Pancreas (tissue), 10 donors: ENCODE data around the gene GLI1. TPM values are rescaled to one million over a fixed set of nuclear protein-coding genes. Genes with fewer than 3 reads are reported as not detected.
"Not testable (repeated sequence)": the region's sequence is repeated elsewhere in the genome, so short reads cannot be mapped to it uniquely, and the experiment has no call there.

Source experiments
- ATAC-seq, 4 donors: fragments of 200-7000 bp; cut with Tn5 transposase; one replicate each; pipeline versions ENCODE4 v1.8.0 to v1.9.1; 2020; ENCODE audit warnings: mild to moderate bottlenecking in 4 of 4, moderate library complexity in 4 of 4
- DNase-seq, 6 donors: peaks; one replicate each; pipeline ENCODE4 v3.0.0-alpha.2; 2020
- FAIRE-seq: peaks from 2 replicates; lab custom pipeline; 2012; peaks lifted over from hg19 to GRCh38; lab: Jason Lieb, UNC
- H3K27ac ChIP-seq, 4 donors: fragments of 200-600 bp; sonication (generic); 1 replicate in 3 of 4; 2 replicates in 1 of 4; pipeline versions ENCODE4 v1.5.0 to v1.8.0; 2020
- H3K27me3 ChIP-seq, 4 donors: fragments of 200-600 bp; one replicate each; pipeline ENCODE4 v1.8.0; 2021
- H3K36me3 ChIP-seq, 3 donors: fragments of 200-600 bp; sonication (generic) in 1 of 3; one replicate each; pipeline versions ENCODE4 v1.5.0 to v1.8.0; 2020 to 2021
- H3K4me1 ChIP-seq, 3 donors: fragments of 200-600 bp; one replicate each; pipeline ENCODE4 v1.8.0; 2021
- H3K4me3 ChIP-seq, 4 donors: fragments of 200-600 bp; sonication (generic) in 2 of 4; one replicate each; pipeline versions ENCODE4 v1.5.0 to v1.8.0; 2020 to 2021
- H3K9me3 ChIP-seq, 4 donors: fragments of 200-600 bp; one replicate each; pipeline ENCODE4 v1.8.0; 2021
- WGBS, 2 donors: extraction: QIAGEN DNeasy Blood & Tissue Kit; methylation state at CpG; one replicate each; pipeline ENCODE4 v1.1.7; 2013; 5-methylcytosine and 5-hydroxymethylcytosine counted together
- intact Hi-C, 3 donors: fragments of 100-400 bp; cut with DNase I; formaldehyde crosslinking; loops; one replicate each; pipeline versions ENCODE4 v1.11.1 to v1.14.2; 2022
- polyA plus RNA-seq, 2 donors: library from polyadenylated mRNA; stranded (reverse); fragments of 200-250 nt; gene quantifications; one replicate each; pipeline ENCODE4 v1.2.3, GENCODE V29; 2013
- total RNA-seq, 6 donors: library from RNA; stranded (reverse); fragmentation: NEBNext Ultra II Directional in 4 of 6; extraction: Animal tissue kit (Norgen Biotek cat#: 25700) in 4 of 6; gene quantifications; one replicate each; pipeline versions ENCODE4 v1.2.1 to v1.2.4, GENCODE V29; 2021 to 2023
- TF ChIP-seq, protein P1 (sequence below), 4 donors: fragments of 200-600 bp; sonication (generic) in 3 of 4; IDR thresholded peaks; one replicate each; pipeline versions ENCODE4 v1.5.0 to v1.8.0; 2021; ENCODE audit warnings: antibody characterized with exemption in 4 of 4
- donor health status: healthy with polysubstance abuse.
- donor health status: DM: no; HTN: no; CAD: no; lungs with moderate emphysema.
- donor health status: DM: no; HTN: no; CAD: no.
- donor health status: control.
- donor health status: control.
- donor health status: Bipolar disorder and iron deficiency.
- donor health status: DM: yes; HTN: yes; CAD: no.
- donor health status: DM: no; HTN: no; CAD: no.
- donor health status: DM: no; HTN: no; CAD: no.
- donor health status: DM: yes; HTN: yes; CAD: no.

GLI1 gene
- total and polyA plus RNA-seq, 8 donors = 0.06 to 2.2 (median 0.46) TPM; not detected in 2

- H3K9me3 ChIP-seq = no peaks in the 10 kb centered on the region
- DNase-seq = no peak
- TF ChIP-seq, protein P1, sequence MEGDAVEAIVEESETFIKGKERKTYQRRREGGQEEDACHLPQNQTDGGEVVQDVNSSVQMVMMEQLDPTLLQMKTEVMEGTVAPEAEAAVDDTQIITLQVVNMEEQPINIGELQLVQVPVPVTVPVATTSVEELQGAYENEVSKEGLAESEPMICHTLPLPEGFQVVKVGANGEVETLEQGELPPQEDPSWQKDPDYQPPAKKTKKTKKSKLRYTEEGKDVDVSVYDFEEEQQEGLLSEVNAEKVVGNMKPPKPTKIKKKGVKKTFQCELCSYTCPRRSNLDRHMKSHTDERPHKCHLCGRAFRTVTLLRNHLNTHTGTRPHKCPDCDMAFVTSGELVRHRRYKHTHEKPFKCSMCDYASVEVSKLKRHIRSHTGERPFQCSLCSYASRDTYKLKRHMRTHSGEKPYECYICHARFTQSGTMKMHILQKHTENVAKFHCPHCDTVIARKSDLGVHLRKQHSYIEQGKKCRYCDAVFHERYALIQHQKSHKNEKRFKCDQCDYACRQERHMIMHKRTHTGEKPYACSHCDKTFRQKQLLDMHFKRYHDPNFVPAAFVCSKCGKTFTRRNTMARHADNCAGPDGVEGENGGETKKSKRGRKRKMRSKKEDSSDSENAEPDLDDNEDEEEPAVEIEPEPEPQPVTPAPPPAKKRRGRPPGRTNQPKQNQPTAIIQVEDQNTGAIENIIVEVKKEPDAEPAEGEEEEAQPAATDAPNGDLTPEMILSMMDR (IDR thresholded peaks at IDR 0.05) = no peak
- FAIRE-seq = no peak
- H3K36me3 ChIP-seq = no peaks in the 10 kb centered on the region
- no peak overlapping the region for H3K27ac ChIP-seq
- peaks cover 0 to 7% (median 6%) of the 10 kb centered on the region in 3 donors for H3K4me1 ChIP-seq
- H3K27me3 ChIP-seq = no peaks in the 10 kb centered on the region
- intact Hi-C loops = no loop called here
- H3K4me3 ChIP-seq = no peak overlapping the region
- 83 to 98% methylated on average over 3 of the region's 3 CpGs for WGBS, 2 donors
- ATAC-seq = no peak
Measured at GRCh38 chr12:57433370-57433769, 26.2 kb upstream of the GLI1 start.

DNA sequence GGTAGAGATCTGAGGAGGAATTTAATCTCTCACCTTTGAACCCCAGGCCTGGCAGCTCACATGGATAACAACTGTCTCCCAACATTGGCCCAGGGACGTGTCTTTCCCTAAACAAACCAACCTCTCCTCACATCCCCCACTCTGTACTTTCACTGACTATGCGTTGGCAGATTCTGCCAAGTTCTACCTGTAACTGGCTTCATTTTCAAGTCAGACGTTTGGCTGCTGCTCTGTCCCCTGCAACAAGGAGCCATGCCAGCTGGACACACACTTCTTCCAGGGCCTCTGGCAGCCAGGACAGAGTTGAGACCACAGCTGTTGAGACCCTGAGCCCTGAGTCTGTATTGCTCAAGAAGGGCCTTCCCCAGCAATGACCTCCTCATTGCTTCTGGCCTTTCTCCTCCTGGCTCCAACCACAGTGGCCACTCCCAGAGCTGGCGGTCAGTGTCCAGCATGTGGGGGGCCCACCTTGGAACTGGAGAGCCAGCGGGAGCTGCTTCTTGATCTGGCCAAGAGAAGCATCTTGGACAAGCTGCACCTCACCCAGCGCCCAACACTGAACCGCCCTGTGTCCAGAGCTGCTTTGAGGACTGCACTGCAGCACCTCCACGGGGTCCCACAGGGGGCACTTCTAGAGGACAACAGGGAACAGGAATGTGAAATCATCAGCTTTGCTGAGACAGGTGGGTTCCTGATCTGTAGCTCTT, 24.9 kb upstream of the GLI1 start, which contains the start of gene INHBC:
INHBC (plus strand) TSS at position 268 of the 707 bp plus-strand sequence; CDS start at position 371, 103 bp downstream.
- FAIRE-seq (no peak), ATAC-seq (no peak), DNase-seq (no peak)
- intact Hi-C loops = no loop called here
- Histone ChIP-seq H3K4me1 (peaks cover 0 to 6% (median 4%) of the 10 kb centered on the region in 3 donors), H3K27ac (no peak within 1 kb of the TSS), H3K9me3 (no peaks in the 10 kb centered on the region), H3K27me3 (no peaks in the 10 kb centered on the region), H3K4me3 (no peak within 1 kb of the TSS), H3K36me3 (no peaks in the 10 kb centered on the region)
- 69 to 74% methylated on average over 8 of the region's 8 CpGs for WGBS, 2 donors
- TF ChIP-seq, protein P1 (IDR thresholded peaks at IDR 0.05) = no peak

GRCh38 chr12:57435293-57435692, 24.3 kb upstream of the GLI1 start:
- Histone ChIP-seq H3K36me3 (no peaks in the 10 kb centered on the region), H3K9me3 (no peaks in the 10 kb centered on the region), H3K4me3 (no peak overlapping the region), H3K27ac (no peak overlapping the region), H3K27me3 (no peaks in the 10 kb centered on the region), H3K4me1 (peaks cover 0 to 6% (median 4%) of the 10 kb centered on the region in 3 donors)
- FAIRE-seq = no peak
- DNase-seq = no peak
- TF ChIP-seq, protein P1 (IDR thresholded peaks at IDR 0.05) = no peak
- ATAC-seq = no peak
- intact Hi-C loops = no loop called here
- 61 to 77% methylated on average over 4 of the region's 4 CpGs for WGBS, 2 donors

DNA sequence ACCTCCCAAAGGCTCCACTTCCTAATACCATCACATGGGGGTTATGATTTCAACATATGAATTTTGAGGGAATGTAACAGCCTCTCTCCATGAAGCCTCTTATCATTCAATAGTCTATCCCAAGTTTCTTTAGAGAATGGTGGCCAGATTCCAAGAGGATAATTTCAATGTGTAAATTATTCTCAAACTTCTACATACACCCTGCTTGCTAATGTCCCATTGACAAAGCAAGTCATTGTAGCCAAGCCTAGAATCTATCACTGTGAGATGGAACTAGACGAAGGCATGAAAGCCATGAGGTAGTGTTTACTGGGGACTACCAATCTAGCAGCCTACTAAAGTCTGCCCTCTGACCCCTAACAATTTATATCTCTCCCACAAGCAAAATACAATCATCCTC, 21.2 kb upstream of the GLI1 start:
- H3K27me3 ChIP-seq = no peaks in the 10 kb centered on the region
- intact Hi-C loops = no loop called here
- H3K4me3 ChIP-seq = no peak overlapping the region
- FAIRE-seq (no peak), DNase-seq (no peak), ATAC-seq (no peak)
- no peaks in the 10 kb centered on the region for H3K9me3 ChIP-seq
- no peak overlapping the region for H3K27ac ChIP-seq
- 60 to 72% methylated on average over 1 of the region's 1 CpG for WGBS, 2 donors
- TF ChIP-seq, protein P1 (IDR thresholded peaks at IDR 0.05) = no peak
- no peaks in the 10 kb centered on the region for H3K36me3 ChIP-seq
- no peaks in the 10 kb centered on the region for H3K4me1 ChIP-seq

GRCh38 chr12:57439762-57440266, 19.8 kb upstream of the GLI1 start:
- TF ChIP-seq, protein P1 (IDR thresholded peaks at IDR 0.05) = no peak
- FAIRE-seq = no peak
- Histone ChIP-seq H3K4me1 (no peaks in the 10 kb centered on the region), H3K4me3 (no peak overlapping the region), H3K9me3 (no peaks in the 10 kb centered on the region), H3K27me3 (no peaks in the 10 kb centered on the region), H3K27ac (no peak overlapping the region), H3K36me3 (no peaks in the 10 kb centered on the region)
- 66 to 72% methylated on average over 4 of the region's 4 CpGs for WGBS, 2 donors
- intact Hi-C loops = no loop called here
- no peak for DNase-seq
- ATAC-seq = no peak

GRCh38 chr12:57441393-57441792, 18.2 kb upstream of the GLI1 start:
- WGBS, 2 donors = 79 to 80% methylated on average over 2 of the region's 2 CpGs
- H3K27me3 ChIP-seq, H3K4me1 ChIP-seq, H3K36me3 ChIP-seq, ATAC-seq, H3K9me3 ChIP-seq, DNase-seq, H3K27ac ChIP-seq, FAIRE-seq, intact Hi-C loops, H3K4me3 ChIP-seq: not testable (repeated sequence)
